Esophagus muscularis mucosa (tissue), 4 donors: ENCODE measurements around the gene SDHC. TPM values are rescaled to one million over a fixed set of nuclear protein-coding genes. Genes with fewer than 3 reads are reported as not detected.

Source experiments
- DNase-seq: peaks from one replicate; pipeline ENCODE4 v3.0.0-alpha.2; 2017; ENCODE audit errors: extremely low spot score
- H3K27ac ChIP-seq, 4 donors: fragments of 200-600 bp; sonication (generic); replicated peaks in 1 of 4; 1 replicate in 3 of 4; 2 replicates in 1 of 4; pipeline ENCODE4 v1.5.1; 2016 to 2019; ENCODE audit warnings: mild to moderate bottlenecking in 1 of 4
- H3K27me3 ChIP-seq, 4 donors: fragments of 200-600 bp; sonication (generic); one replicate each; pipeline versions ENCODE4 v1.5.1 to v1.6.0; 2016 to 2019
- H3K36me3 ChIP-seq, 4 donors: fragments of 200-600 bp; sonication (generic); one replicate each; pipeline ENCODE4 v1.5.1; 2016 to 2019
- H3K4me1 ChIP-seq, 4 donors: fragments of 200-600 bp; sonication (generic); one replicate each; pipeline ENCODE4 v1.5.1; 2016 to 2019
- H3K4me3 ChIP-seq, 4 donors: fragments of 200-600 bp; sonication (generic); 1 replicate in 2 of 4; 2 replicates in 2 of 4; pipeline ENCODE4 v1.5.1; 2016 to 2019; ENCODE audit warnings: mild to moderate bottlenecking in 4 of 4, moderate library complexity in 1 of 4
- H3K9me3 ChIP-seq, 4 donors: fragments of 200-600 bp; sonication (generic); 1 replicate in 3 of 4; 2 replicates in 1 of 4; pipeline ENCODE4 v1.5.1; 2016 to 2019
- EP300 ChIP-seq: sonication (generic); formaldehyde crosslinking; IDR thresholded peaks from one replicate; pipeline ENCODE4 v1.6.1; 2017; ENCODE audit warnings: antibody characterized with exemption
- POLR2A ChIP-seq: fragments of 450-650 bp; IDR thresholded peaks from one replicate; pipeline ENCODE4 v1.6.1; 2017; ENCODE audit warnings: antibody characterized with exemption, moderate library complexity, mild to moderate bottlenecking, low read depth
- POLR2AphosphoS5 ChIP-seq, 2 donors: sonication (generic); formaldehyde crosslinking; IDR thresholded peaks; one replicate each; pipeline ENCODE4 v1.6.1; 2017; ENCODE audit warnings: antibody characterized with exemption in 2 of 2
- WGBS: methylation state at CpG from one replicate; pipeline ENCODE4 v1.1.5; 2018; 5-methylcytosine and 5-hydroxymethylcytosine counted together
- intact Hi-C: fragments of 100-400 bp; cut with DNase I; formaldehyde crosslinking; loops from one replicate; pipeline ENCODE4 v1.15.1; 2023
- total RNA-seq, 4 donors: library from RNA; depleted of rRNA; stranded (reverse); fragments of >200 nt; gene quantifications; one replicate each; pipeline versions ENCODE4 v1.1.0 to v1.2.1, GENCODE V29; 2016
- TF ChIP-seq, protein P1 (sequence below), 3 experiments: fragments of 200-600 bp in 2 of 3; fragments of 450-650 bp in 1 of 3; sonication (generic) in 2 of 3; IDR thresholded peaks; one replicate each; pipeline ENCODE4 v1.5.1; 2017 to 2019; ENCODE audit warnings: antibody characterized with exemption in 3 of 3, mild to moderate bottlenecking in 2 of 3, moderate library complexity in 1 of 3

The SDHC gene
- total RNA-seq, 4 donors from 2014 or later, result 18.7 to 64.8 (median 30.1) TPM

GRCh38 chr1:161351482-161351881, 37.3 kb downstream of the SDHC start:
- 43% methylated on average over 1 of the region's 1 CpG for WGBS
- H3K27me3 ChIP-seq, result no peaks in the 10 kb centered on the region
- TF ChIP-seq, protein P1, sequence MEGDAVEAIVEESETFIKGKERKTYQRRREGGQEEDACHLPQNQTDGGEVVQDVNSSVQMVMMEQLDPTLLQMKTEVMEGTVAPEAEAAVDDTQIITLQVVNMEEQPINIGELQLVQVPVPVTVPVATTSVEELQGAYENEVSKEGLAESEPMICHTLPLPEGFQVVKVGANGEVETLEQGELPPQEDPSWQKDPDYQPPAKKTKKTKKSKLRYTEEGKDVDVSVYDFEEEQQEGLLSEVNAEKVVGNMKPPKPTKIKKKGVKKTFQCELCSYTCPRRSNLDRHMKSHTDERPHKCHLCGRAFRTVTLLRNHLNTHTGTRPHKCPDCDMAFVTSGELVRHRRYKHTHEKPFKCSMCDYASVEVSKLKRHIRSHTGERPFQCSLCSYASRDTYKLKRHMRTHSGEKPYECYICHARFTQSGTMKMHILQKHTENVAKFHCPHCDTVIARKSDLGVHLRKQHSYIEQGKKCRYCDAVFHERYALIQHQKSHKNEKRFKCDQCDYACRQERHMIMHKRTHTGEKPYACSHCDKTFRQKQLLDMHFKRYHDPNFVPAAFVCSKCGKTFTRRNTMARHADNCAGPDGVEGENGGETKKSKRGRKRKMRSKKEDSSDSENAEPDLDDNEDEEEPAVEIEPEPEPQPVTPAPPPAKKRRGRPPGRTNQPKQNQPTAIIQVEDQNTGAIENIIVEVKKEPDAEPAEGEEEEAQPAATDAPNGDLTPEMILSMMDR (IDR thresholded peaks at IDR 0.05), result no peak
- no peak for TF ChIP-seq POLR2A
- TF ChIP-seq POLR2AphosphoS5 (IDR thresholded peaks at IDR 0.05), result no peak
- no peak for TF ChIP-seq EP300
- intact Hi-C loops, result no loop called here
- DNase-seq, result no peak
- no peaks in the 10 kb centered on the region for H3K9me3 ChIP-seq
- H3K4me1 ChIP-seq, result peaks cover 0 to 3% (median 0%) of the 10 kb centered on the region in 4 donors
- H3K36me3 ChIP-seq, result peaks cover 0 to 32% (median 16%) of the 10 kb centered on the region in 4 donors
- H3K27ac ChIP-seq, result no peak overlapping the region
- H3K4me3 ChIP-seq, result no peak overlapping the region

DNA sequence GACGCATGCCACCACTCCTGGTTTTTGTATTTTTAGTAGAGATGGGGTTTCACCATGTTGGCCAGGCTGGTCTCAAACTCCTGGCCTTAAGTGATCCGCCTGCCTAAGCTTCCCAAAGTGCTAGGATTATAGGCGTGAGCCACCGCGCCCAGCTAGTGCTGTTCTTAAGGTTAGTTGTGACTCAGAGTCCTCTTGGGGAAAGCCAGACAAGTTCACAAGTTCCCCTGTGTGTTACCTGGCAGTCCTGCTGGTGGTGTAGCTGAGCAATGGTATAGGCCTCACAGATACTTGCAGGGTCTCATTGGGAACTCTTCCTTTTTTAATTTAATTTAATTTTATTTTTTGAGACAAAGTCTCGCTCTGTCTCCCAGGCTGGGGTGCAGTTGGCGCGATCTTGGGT, 42.9 kb downstream of the SDHC start:
- Histone ChIP-seq H3K4me1 (peaks cover 3 to 10% (median 7%) of the 10 kb centered on the region in 4 donors), H3K27me3 (no peaks in the 10 kb centered on the region), H3K27ac (no peak overlapping the region), H3K4me3 (no peak overlapping the region), H3K36me3 (peaks cover 0 to 33% (median 11%) of the 10 kb centered on the region in 4 donors), H3K9me3 (no peaks in the 10 kb centered on the region)
- intact Hi-C loops, result no loop called here
- no peak for DNase-seq
- WGBS, result 96% methylated on average over 8 of the region's 8 CpGs
- TF ChIP-seq POLR2AphosphoS5 (IDR thresholded peaks at IDR 0.05), result no peak
- TF ChIP-seq, protein P1 (IDR thresholded peaks at IDR 0.05), result no peak
- no peak for TF ChIP-seq POLR2A
- TF ChIP-seq EP300, result no peak

- TF ChIP-seq, protein P1 (IDR thresholded peaks at IDR 0.05), result no peak
- TF ChIP-seq EP300 (no peak), POLR2A (no peak), POLR2AphosphoS5 (IDR thresholded peaks at IDR 0.05) (no peak)
- Histone ChIP-seq H3K4me3 (no peak overlapping the region), H3K36me3 (peaks cover 0 to 49% (median 21%) of the 10 kb centered on the region in 4 donors), H3K4me1 (peaks cover 3 to 10% (median 7%) of the 10 kb centered on the region in 4 donors), H3K27me3 (no peaks in the 10 kb centered on the region), H3K9me3 (no peaks in the 10 kb centered on the region), H3K27ac (no peak overlapping the region)
- DNase-seq, result no peak
- intact Hi-C loops, result no loop called here
These were observed 45.1 kb downstream of the SDHC start for GRCh38 chr1:161359291-161359690.

DNA sequence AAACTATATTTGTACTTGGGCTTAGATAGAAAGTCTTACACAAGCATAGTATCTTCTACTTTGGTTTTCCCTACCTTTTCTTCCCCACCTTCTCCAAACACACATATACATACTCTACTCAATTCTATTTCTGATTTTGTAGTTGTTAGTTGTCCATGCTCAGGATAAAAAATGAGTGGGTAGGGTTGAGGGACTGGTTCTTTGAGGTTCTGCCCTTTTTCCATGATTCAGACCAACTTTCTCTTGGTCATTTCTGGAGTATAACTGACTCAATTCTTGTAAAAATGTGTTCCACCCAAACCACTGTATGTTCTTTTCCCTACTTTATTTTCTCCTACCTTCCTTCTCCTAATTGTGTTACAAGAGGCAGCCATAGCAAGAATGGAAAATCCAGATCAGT, 50.2 kb downstream of the SDHC start:
- Histone ChIP-seq H3K4me1 (peaks cover 8 to 15% (median 10%) of the 10 kb centered on the region in 4 donors), H3K27me3 (no peaks in the 10 kb centered on the region), H3K36me3 (peaks cover 0 to 44% (median 30%) of the 10 kb centered on the region in 4 donors), H3K4me3 (no peak overlapping the region), H3K9me3 (no peaks in the 10 kb centered on the region), H3K27ac (no peak overlapping the region)
- intact Hi-C loops, result loop anchor here (5.0 kb wide), 1 partner anchor 132 kb away; no protein-coding TSS in a partner anchor
- TF ChIP-seq, protein P1 (IDR thresholded peaks at IDR 0.05), result no peak
- TF ChIP-seq EP300 (no peak), POLR2A (no peak), POLR2AphosphoS5 (IDR thresholded peaks at IDR 0.05) (no peak)
- no peak for DNase-seq

- no peak overlapping the region for H3K27ac ChIP-seq
- no peak for TF ChIP-seq EP300
- no peak for TF ChIP-seq POLR2AphosphoS5 (IDR thresholded peaks at IDR 0.05)
- no peak for TF ChIP-seq POLR2A
- TF ChIP-seq, protein P1 (IDR thresholded peaks at IDR 0.05), result no peak
- H3K4me3 ChIP-seq, result no peak overlapping the region
- DNase-seq, result no peak
- no peaks in the 10 kb centered on the region for H3K27me3 ChIP-seq
- H3K4me1 ChIP-seq, result peaks cover 5 to 10% (median 9%) of the 10 kb centered on the region in 4 donors
- intact Hi-C loops, result loop anchor here (5.0 kb wide), 1 partner anchor 38 kb away; no protein-coding TSS in a partner anchor
- H3K9me3 ChIP-seq, result no peaks in the 10 kb centered on the region
- peaks cover 0 to 44% (median 30%) of the 10 kb centered on the region in 4 donors for H3K36me3 ChIP-seq
These were observed 51.0 kb downstream of the SDHC start for GRCh38 chr1:161365207-161365606.
